Stimulated activated CD4-positive, alpha-beta T cell treated with anti-CD3 and anti-CD28 coated beads, Interleukin-4, amount 100 ng/mL, for 24 hours (primary cell): ENCODE results near the gene MCCC1.
"Not testable (repeated sequence)": the region's sequence is repeated elsewhere in the genome, so short reads cannot be mapped to it uniquely, and the experiment has no call there.

Experiments used
- DNase-seq: peaks from one replicate; pipeline ENCODE4 v3.0.0-alpha.2; 2020

The MCCC1 gene

DNA sequence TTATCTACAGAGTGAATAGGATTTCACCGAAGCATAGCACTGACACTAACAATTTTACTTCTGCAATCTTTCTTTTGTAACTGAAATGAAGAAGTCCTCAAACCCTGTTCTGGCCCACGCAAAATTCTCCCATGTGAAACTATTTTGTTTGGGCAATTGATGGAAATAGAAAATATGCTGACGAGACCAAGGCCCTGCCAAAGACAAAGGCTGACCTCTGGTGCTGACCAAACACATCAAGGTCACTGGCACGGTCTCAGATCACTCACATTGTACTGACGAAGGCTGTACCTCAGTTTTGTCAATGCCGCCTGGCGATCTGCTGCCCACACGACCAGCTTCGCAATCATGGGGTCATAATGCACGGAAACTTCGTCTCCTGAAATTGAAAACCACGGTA is 60.5 kb downstream of the MCCC1 start:
- no peak for DNase-seq

DNA sequence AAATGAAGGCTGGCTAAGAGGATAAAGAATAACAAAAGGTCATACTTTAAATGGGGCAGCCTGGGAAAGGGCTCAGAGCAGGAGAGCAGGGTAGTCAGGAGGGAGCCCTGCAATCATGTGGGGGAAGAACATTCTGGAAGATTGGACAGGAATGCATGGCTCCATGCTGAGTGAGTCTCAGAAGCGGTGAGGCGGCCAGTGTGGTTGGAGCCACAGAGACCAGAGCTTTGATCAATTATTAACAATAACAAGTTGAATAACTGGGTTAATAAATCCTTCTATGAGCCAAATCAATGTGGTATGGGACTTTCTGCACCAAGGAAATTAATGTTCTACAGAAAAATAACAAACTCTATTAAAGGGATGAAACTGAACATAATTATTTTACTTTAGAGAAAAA is 61.1 kb downstream of the MCCC1 start:
- DNase-seq, result no peak

DNA sequence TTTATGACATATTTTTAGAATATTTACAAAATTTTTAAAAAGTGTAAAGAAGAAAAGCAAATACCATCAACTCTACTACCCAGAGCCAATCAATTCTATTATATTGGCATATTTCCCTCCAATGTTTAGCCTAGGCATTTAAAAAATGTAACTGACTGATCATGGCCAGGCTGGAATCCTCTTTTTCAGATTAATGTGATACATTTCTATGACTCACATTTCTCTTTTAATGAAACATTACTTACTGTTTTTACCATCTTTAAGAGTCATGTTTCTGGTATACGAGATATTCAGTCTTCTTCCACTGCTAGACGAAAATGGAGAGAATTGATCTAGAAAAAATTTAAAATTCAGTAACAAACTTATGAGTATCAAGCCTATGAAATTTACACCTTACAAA is 65.5 kb downstream of the MCCC1 start:
- DNase-seq, result no peak

DNA sequence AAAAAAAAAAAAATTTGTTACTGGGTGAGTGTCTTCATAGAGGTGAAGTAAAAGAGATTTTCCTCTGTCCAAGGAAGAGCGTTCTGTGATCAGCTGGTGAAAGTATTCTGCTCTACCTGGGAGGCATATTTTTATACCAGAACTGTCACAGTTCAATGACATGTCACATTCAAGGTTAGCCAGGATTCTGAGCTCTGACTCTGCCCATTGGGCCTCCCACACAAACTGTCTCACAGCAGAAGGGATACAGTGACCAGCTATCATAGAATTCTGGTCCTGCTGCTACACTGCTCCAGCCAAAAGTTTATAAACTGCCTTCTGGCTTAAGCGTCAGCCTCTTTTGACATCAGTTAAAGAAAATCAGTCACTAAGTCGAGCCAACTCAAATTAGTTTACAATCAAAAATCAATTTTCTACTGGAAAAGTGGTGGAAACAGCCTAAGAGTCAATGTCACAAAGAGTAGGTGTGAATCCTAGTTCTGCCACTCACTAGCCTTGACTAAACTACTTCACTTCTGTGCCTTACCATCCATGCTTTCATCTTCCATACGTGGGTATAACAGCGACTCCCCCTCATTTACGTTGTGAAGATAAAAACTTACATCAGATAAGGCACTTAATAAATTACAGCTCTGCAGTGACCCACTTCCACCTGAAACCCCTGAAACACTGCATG is 66.3 kb downstream of the MCCC1 start:
- no peak for DNase-seq

DNA sequence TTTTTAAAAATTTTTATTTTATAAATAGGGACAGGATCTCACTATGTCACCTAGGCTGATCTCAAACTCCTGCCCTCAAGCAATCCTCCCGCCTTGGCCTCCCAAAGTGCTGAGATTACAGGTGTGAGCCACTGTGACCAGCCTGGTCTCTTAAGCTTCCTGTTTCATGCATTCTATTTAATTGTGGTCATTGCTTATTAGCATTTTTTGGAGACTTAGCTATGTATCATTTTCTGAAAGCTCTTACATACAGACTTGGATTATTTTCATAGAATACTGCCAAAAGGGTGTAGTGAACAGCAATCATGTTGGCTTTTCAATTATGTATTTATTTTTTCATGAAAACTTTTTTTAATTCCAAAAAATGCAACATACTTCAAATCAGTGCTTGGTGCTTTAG is 67.5 kb downstream of the MCCC1 start:
- DNase-seq, result no peak

DNA sequence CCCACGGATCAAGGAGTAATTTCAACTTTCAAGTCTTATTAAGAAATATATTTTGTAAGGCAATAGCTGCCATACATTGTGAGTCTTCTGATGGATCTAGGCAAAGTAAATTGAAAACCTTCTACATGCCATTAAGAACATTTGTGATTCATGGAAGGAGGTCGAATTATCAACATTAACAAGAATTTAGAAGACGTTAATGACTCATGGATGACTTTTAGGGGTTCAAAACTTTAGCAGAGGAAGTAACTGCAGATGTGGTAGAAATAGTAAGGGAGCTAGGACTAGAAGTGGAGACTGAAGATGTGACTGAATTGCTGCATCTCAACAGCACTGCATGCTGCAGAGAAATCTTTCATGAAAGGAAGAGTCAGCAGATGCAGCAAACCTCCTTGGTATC is 70.9 kb downstream of the MCCC1 start:
- DNase-seq, result no peak

DNA sequence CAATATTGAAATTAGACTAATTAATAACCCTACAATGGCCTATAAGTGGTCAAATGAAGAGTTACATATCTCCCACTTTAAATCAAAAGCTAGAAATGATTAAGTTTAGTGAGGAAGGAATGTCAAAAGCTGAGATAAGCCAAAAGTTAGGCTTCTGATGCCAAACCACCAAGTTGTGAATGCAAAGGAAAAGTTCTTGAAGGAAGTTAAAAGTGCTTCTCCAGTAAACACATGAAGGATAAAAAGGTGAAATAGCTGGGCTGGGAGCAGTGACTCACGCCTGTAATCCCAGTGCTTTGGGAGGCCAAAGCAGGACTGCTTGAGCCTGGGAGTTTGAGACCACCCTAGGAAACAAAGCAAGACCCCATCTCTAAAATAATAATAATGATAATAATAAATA is 72.0 kb downstream of the MCCC1 start:
- DNase-seq, result no peak

DNA sequence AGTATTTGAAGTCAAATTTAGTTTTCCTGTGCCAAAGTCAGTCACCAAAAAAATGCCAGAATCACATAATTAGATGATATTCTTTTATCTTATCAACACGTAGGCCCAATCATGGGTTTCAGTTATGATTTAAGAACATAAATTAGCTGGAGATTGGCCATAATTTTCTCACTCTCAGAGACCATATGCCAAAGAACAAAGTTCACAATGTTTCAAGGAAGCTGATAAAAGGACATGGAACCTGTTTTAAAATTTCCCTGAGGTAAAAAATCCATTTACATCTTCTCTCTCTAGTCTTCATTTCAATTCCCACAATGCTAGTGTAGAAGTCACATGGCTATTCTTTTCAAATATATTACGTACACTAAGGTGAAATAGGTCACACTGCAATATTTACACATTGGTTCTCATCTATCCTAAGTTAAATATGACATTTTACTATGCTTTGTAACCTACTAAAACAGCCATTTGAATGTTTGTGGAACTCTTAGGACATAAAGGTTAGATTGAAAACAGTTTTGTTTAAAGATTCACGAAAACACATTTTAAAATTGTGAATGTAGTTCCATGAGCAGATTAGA is 76.3 kb downstream of the MCCC1 start:
- no peak for DNase-seq

DNA sequence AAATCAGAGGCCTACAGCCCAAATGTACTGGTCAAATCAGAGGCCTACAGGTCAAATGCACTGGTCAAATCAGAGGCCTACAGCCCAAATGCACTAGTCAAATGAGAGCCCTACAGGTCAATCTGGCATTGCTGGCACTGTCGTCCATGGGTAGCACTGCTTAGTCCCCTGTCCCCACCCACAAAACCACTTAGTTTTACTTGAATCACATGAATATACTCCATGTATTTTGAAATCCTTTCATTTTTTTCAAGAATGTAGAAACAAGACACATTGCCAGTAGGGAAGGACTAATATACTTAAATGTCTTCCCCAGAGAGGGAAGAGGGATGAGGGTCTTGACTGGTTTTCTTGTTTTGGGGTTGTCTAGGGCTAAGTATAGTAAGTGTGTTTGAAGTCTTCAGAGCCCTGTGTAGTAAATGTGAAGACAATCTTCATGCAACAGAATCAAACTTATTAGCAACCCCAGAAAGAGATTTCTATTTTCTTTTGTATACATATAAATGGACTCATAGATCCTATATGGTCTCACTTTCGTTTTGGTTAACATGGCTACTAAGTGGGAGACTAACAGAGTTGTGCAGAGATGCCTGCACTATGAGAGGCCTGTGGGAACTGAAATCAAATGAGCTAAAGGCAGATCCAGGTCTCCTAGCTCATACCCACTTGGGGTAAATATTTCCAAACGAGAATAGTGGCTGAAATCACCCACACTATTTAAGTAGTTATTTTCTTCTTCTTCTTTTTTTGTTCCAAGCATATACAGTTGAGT is 80.7 kb downstream of the MCCC1 start:
- DNase-seq, result no peak

DNA sequence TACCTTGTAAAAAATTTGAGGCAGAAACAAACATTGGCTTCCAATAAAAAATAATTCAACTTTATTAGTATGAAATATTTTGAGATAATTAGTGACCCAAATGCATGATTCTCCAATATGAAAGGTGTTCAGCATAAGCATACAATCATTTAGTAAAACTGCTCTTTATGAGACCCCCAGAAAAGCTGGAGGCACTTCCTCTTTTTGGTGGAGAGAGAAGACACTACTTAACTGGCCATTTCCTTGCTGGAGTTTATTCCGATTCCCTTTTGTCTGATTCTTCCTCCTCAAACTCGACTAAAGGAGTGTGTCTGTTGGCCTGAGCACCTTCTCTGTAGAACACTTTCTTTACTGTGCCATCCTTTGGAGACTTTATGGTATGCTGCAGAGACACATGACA is 84.1 kb downstream of the MCCC1 start:
- no peak for DNase-seq

DNA sequence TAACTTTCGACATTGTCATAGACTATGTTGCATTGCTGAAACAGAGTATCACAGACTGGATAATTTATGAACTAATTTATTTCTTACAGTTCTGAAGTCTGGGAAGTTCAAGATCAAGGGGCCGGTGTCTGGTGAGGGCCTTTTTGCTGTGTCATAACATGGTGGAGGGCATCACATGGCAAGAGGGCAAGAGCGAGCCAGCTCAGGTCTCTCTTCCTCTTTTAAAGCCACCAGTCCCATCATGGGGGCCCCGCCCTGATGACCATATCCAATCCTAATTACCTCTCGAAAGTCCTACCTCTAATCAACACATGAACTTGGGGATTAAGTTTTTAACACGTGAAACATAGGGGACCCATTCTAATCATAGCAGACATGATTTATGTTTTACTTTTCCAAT is 85.4 kb downstream of the MCCC1 start:
- no peak for DNase-seq

DNA sequence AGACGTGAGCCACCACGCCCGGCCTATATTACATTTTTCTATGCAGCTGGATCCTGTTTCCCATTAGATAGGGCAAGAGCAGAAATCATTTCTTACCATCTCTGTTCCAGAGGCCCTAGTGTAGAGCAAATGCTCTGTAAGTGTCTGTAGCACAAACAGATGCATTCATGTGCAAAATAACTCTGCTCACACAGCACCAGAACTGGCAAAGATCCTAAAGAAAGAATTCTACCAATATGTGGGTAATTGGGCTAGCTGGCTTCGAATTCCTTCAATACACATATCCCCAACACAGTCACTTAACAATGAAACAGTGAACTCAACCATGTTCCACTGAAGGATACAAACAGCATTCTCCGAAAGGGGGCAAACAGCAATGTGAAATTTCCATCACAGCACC is 86.2 kb downstream of the MCCC1 start:
- no peak for DNase-seq

DNA sequence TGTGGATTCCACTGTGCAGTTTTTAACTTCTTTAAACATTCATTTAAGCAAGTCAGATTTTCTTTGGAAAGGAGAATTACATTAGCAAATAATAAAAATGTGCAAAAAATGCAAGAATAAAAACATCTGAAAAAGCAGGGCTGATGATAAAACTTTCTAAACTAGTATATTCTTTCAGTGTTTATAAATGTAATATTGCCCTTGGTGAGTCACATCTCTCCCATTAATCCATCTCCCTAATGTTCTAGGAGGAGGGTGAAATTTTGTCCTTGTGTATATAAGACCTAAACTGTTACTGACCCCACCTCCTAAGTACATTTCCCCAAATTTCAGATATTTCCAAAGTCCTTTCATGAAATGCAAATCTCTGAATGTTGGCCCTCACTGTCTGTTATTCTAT is 90.5 kb downstream of the MCCC1 start:
- no peak for DNase-seq

DNA sequence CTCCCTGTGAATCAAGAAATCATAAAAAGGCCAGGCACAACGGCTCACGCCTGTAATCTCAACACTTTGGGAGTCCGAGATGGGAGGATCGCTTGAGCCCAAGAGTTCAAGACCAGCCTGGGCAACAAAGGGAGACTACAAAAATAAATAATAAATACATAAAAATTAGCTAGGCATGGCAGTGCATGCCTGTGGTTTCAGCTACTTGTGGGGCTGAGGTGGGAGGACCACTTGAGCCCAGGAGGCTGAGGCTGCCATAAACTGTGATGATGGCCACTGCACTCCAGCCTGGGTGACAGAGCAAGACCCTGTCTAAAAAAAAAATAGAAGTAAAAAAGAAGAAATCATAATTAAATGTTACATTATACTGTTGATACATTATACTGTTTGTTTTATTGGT is 91.0 kb downstream of the MCCC1 start:
- DNase-seq, result no peak

DNA sequence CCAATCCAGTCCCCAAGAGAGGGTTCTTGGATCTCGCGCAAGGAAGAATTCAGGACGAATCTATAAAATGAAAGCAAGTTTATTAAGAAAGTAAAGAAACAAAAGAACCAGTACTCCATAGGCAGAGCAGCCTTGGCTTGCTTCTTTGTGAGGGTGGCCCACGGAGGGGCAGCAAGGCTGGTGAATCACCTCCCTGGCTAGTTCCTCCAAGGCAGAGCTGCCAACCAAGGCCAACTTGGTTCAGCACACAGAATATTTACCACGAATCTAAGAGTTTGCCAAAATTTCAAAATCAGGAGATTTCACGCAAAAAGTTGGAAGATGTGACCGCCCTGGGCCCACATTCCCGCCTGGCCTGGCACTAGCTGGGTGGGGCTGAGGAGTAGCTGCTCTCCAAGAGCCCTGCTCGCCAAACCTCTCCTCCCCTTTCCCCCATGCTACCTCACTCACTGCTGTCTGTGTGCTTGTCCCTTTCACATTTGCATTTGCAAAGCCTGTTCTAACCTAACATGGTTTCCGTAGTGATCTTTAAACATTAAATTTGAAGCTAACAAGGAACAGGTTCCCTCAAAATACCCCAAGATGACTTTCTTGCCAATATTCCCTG is 92.8 kb downstream of the MCCC1 start:
- DNase-seq, result no peak

DNA sequence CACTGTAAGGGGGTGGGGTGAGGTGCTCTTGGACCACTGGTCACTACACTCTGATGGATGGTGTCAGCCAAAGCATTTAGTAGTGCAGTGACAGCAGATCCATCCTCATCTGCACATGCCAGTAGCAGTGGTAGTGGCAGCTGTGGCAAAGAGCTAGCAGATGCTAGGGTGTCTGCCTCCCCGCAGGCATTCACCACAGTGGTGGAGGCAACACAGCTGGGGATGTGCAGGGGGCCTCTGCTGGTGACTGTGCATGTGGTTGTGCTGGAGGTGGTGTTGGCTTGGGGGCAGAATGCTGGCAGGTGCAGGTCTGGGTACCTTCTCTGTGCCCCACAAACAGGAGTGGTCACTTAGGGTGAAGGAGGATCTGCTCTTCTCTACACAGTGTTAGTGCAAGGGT is 99.5 kb downstream of the MCCC1 start:
- DNase-seq, result no peak

DNA sequence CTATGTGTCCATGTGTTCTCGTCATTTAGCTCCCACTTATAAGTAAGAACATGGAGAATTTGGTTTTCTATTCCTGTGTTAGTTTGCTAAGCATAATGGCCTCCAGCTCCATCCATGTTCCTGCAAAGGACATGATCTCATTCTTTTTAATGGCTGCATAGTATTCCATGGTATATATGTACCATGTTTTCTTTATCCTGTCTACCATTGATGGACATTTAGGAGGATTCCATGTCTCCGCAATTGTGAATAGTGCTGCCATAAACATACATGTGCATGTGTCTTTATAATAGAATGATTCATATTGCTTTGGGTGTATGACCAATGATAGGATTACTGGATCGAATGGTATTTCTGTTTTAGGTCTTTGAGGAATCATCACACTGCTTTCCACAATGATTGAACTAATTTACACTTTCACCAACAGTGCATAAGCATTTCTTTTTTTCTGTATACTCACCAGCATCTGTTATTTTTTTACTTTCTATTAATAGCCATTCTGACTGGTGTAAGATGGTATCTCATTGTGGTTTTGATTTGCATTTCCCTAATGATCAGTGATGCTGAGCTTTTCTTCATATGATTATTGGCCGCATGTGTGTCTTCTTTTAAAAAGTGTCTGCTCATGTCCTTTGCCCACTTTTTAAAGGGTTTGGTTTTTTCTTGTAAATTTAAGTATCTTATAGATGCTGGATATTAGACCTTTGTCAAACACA is 105.7 kb downstream of the MCCC1 start:
- DNase-seq, result not testable (repeated sequence)

DNA sequence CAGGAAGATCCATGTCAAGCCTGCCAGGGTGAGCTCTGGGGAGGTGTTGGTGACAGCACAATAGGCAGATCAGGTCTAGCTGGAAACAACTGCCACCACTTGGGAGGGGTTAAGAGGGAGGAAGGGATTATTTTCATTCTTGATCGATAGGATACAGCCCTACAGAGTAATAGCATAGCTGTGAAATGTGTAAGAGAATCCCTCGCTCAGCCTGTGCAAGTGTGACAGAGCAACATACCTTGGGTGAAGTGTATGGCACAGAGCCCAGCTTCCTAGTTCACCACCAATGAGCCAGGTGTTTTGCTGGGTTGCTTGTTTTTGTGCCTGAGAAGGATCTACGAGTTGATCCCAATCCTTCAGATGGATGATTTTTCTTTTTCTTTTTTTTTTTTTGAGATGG is 109.7 kb downstream of the MCCC1 start:
- DNase-seq, result no peak

DNA sequence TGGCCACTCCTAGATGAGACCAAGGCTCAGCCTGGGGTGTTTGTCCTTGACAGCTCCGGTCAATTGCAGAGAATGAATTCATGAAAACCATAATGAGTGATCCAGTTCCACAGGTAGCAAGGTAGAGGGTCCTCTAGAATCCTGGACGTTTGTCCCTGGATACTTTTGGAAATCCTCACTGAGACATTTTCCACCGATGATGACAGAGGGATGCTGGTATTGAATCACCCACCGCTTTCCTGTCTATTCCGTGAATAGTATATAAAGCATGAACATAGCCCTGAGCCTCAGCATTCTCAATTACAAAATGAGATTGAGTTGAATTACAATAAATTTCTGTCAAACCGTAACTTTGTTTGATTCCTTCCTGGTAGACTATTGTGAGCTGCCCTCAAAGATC is 113.3 kb downstream of the MCCC1 start:
- no peak for DNase-seq

DNA sequence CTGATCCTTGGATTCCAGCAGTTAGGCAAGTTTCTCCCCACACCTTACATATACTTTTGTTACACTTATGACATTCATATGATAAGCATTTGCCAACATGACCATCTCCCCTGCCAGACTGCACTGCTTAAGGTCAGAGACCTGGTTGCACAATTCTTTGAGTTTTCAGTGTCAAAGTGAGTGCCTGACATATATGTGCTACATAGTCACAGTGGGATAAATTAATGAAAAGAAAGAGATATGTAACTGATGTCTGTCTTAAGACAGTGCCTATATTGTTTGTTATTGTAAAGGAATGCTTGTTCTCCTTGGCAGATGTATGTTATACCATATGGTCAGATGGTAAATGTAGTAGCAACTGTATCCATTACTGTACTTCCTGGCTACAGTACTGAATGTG is 115.4 kb downstream of the MCCC1 start:
- DNase-seq, result no peak

DNA sequence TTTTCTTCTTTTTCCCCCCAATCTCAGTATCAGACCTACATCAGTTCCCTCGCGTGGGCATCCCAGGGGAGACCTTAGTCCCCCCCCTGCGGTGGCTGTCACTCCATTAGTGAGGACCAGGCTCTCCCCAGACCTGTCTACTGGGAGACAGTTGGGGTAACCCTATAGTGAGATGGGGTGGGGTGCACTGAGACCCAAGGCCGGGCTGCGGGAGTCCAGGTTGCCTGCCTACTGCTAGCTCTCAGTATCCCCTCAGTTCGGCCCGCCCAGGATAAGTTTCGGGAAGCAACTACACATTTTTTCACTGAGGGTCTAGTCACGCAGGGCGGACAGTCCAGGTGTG is 118.3 kb downstream of the MCCC1 start:
- DNase-seq, result no peak

DNA sequence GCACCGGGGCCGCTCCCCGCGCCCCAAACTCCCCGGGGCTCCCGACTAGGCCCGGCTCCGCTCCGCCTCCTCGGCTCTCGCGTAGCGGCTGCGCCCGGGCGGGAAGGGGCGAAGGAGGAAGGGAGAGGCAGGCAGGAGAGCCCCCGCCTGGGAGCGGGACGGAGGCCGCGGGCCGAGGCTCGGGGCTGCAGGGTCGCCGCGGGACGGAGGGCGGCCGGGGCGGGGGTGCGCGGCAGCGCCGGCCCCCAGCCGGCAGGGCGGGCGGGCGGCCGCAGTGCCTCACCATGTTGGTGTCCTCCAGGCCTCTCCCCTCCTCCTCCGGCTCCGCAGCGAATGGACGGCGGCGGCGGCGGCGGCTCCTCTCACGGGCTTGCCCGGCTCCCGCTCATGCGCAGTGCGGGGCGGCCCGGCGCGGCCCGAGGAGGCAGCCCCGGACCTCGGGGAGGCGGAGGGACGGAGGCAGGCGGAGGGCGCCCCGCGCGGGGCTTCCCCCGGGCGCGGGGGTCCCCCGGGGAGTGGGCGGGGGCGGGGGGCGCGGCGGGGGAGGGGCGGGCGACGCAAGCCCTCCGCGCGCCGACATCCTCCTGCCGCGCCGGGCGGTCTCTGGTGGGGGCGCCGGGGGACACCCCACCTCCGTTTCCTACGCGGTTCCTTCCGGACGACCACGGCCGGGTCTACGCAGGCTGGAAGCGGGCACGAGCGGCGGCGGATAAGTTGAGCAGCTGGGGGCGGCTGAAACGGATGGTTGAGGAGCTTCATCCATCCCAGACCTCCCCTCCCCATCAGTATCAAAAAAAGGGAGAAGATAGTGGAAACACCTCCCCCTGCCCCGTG is 118.9 kb downstream of the MCCC1 start, which contains the start of gene DCUN1D1:
TSS of gene DCUN1D1 (minus strand) at position 335 of the 834 bp plus-strand sequence. CDS start at position 286, 49 bp downstream.
- DNase-seq, result peak; percentile 88
